A549 (cell line): ENCODE data around the gene SYK. TPM values are rescaled to one million over a fixed set of nuclear protein-coding genes. Genes with fewer than 3 reads are reported as not detected.
A peak's percentile ranks its signal among the peaks of the same experiment; 100 is the strongest.

Experiments used
- ATAC-seq, 2 experiments: fragments of 200-7000 bp in 1 of 2; fragments of >200 bp in 1 of 2; cut with Nextera tagmentation in 1 of 2; cut with Tn5 transposase in 1 of 2; 3 replicates each; pipeline versions ENCODE4 v1.8.0 to v1.9.1; 2018 to 2020; ENCODE audit warnings: mild to moderate bottlenecking in 1 of 2, moderate library complexity in 1 of 2
- CTCF ChIA-PET: fragments of 300-600 bp; sonication (Branson Sonifier 250); formaldehyde crosslinking; extraction: SDS; loops from one replicate; lab custom pipeline; 2021; ENCODE audit warnings: antibody characterized with exemption, inconsistent platforms; lab: Yijun Ruan, JAX
- POLR2A ChIA-PET: fragments of 350-600 bp; formaldehyde crosslinking; extraction: SDS; loops from one replicate; lab custom pipeline; 2021; ENCODE audit warnings: antibody characterized with exemption, inconsistent platforms; lab: Yijun Ruan, JAX
- DNase-seq, 2 experiments: peaks; one replicate each; pipeline versions ENCODE4 v3.0.0 to v3.0.0-alpha.2; 2011 to 2016; ENCODE audit warnings: low read depth in 1 of 2, low spot score in 1 of 2
- FAIRE-seq: peaks from 2 replicates; lab custom pipeline; 2011; peaks lifted over from hg19 to GRCh38; lab: Jason Lieb, UNC
- H3K27ac ChIP-seq, 2 experiments: fragments of >200 bp; sonication (Bioruptor Twin); formaldehyde crosslinking; 3 replicates each; pipeline ENCODE4 v1.5.1; 2016 to 2017
- H3K4me1 ChIP-seq: fragments of >200 bp; sonication (Bioruptor Twin); formaldehyde crosslinking; 3 replicates; pipeline ENCODE4 v1.6.1; 2016
- H3K4me2 ChIP-seq: fragments of >200 bp; sonication (Bioruptor Twin); formaldehyde crosslinking; 3 replicates; pipeline ENCODE4 v1.6.1; 2016
- H3K4me3 ChIP-seq: fragments of >200 bp; sonication (Bioruptor Twin); formaldehyde crosslinking; 3 replicates; pipeline ENCODE4 v1.5.1; 2016
- H3K9me3 ChIP-seq: fragments of >200 bp; sonication (Bioruptor Twin); formaldehyde crosslinking; 3 replicates; pipeline ENCODE4 v1.6.1; 2016
- BHLHE40 ChIP-seq: IDR thresholded peaks from 2 replicates; pipeline ENCODE4 v1.6.1; 2012; ENCODE audit warnings: low read depth, low read length, inconsistent platforms
- CBX2 ChIP-seq: fragments of 200-600 bp; sonication (generic); IDR thresholded peaks from 2 replicates; pipeline ENCODE4 v1.6.1; 2016; ENCODE audit warnings: low read depth, mild to moderate bottlenecking, borderline replicate concordance
- CBX8 ChIP-seq: fragments of 200-600 bp; sonication (generic); IDR thresholded peaks from 2 replicates; pipeline ENCODE4 v1.6.1; 2016
- EHF ChIP-seq: fragments of 250-450 bp; sonication (Bioruptor Pico); IDR thresholded peaks from 2 replicates; pipeline ENCODE4 v1.5.0; 2020; ENCODE audit warnings: mild to moderate bottlenecking
- ELK1 ChIP-seq: fragments of 150-350 bp; IDR thresholded peaks from 2 replicates; pipeline ENCODE4 v1.6.1; 2014; ENCODE audit warnings: low read depth, mild to moderate bottlenecking, low read length
- FOSB ChIP-seq: fragments of 250-450 bp; sonication (Bioruptor Pico); IDR thresholded peaks from 2 replicates; pipeline ENCODE4 v1.5.0; 2020; ENCODE audit warnings: mild to moderate bottlenecking, moderate library complexity
- FOSL2 ChIP-seq, 2 experiments: fragments of 450-650 bp in 1 of 2; fragments of >200 bp in 1 of 2; sonication (Bioruptor Twin) in 1 of 2; formaldehyde crosslinking; IDR thresholded peaks; 2 replicates each; pipeline versions ENCODE4 v1.5.0 to v1.6.1; 2016 to 2020; ENCODE audit warnings: mild to moderate bottlenecking in 1 of 2, moderate library complexity in 1 of 2
- HOXA7 ChIP-seq: fragments of 250-450 bp; sonication (Bioruptor Pico); IDR thresholded peaks from 2 replicates; pipeline ENCODE4 v1.5.0; 2020; ENCODE audit warnings: mild to moderate bottlenecking, moderate library complexity
- HOXB5 ChIP-seq: fragments of 250-450 bp; sonication (Bioruptor Pico); IDR thresholded peaks from 2 replicates; pipeline ENCODE4 v1.5.0; 2020; ENCODE audit warnings: mild to moderate bottlenecking, moderate library complexity
- JUNB ChIP-seq: fragments of >200 bp; sonication (Bioruptor Twin); formaldehyde crosslinking; IDR thresholded peaks from 2 replicates; pipeline ENCODE4 v1.6.1; 2016
- KDM1A ChIP-seq: fragments of 200-600 bp; sonication (generic); IDR thresholded peaks from 2 replicates; pipeline ENCODE4 v1.6.1; 2016; ENCODE audit warnings: low read depth, mild to moderate bottlenecking
- KDM5A ChIP-seq: fragments of 200-600 bp; sonication (generic); IDR thresholded peaks from 2 replicates; pipeline ENCODE4 v1.6.1; 2016; ENCODE audit warnings: antibody characterized with exemption, mild to moderate bottlenecking
- MAFK ChIP-seq: fragments of 450-650 bp; IDR thresholded peaks from 2 replicates; pipeline ENCODE4 v1.6.1; 2014; ENCODE audit not compliant: partially characterized antibody
- MYC ChIP-seq: IDR thresholded peaks from 2 replicates; pipeline ENCODE4 v1.6.1; 2012; ENCODE audit warnings: mild to moderate bottlenecking, inconsistent platforms, low read length, improper control_type of control experiment, borderline replicate concordance
- NFE2L2 ChIP-seq: fragments of 150-350 bp; conservative IDR thresholded peaks from 2 replicates; pipeline ENCODE4 v1.6.1; 2014; ENCODE audit warnings: low read length
- NPAS2 ChIP-seq: fragments of 250-450 bp; sonication (Bioruptor Pico); IDR thresholded peaks from 2 replicates; pipeline ENCODE4 v1.8.0; 2022; ENCODE audit warnings: mild to moderate bottlenecking, moderate library complexity, borderline replicate concordance
- NR3C1 ChIP-seq: fragments of >200 bp; sonication (Bioruptor Twin); formaldehyde crosslinking; IDR thresholded peaks from 3 replicates; pipeline ENCODE4 v1.6.1; 2017
- POLR2A ChIP-seq: IDR thresholded peaks from 2 replicates; pipeline ENCODE4 v1.6.1; 2012; ENCODE audit warnings: mild to moderate bottlenecking, low read length
- POLR2AphosphoS2 ChIP-seq: conservative IDR thresholded peaks from 2 replicates; pipeline ENCODE4 v1.6.1; 2012; ENCODE audit warnings: low read length, improper control_type of control experiment, inconsistent platforms
- RFX5 ChIP-seq: fragments of 450-650 bp; IDR thresholded peaks from 2 replicates; pipeline ENCODE4 v1.7.1; 2014; ENCODE audit warnings: antibody characterized with exemption, mild to moderate bottlenecking, moderate library complexity
- RNF2 ChIP-seq: fragments of 200-600 bp; sonication (generic); IDR thresholded peaks from 2 replicates; pipeline ENCODE4 v1.6.1; 2016; ENCODE audit warnings: low read depth, mild to moderate bottlenecking, antibody characterized with exemption, moderate library complexity, borderline replicate concordance
- SMC3 ChIP-seq: fragments of >200 bp; sonication (Bioruptor Twin); formaldehyde crosslinking; IDR thresholded peaks from 3 replicates; pipeline ENCODE4 v1.6.1; 2018; ENCODE audit warnings: inconsistent platforms
- ZFP36 ChIP-seq: fragments of 450-650 bp; IDR thresholded peaks from 2 replicates; pipeline ENCODE4 v1.6.1; 2014; ENCODE audit warnings: borderline replicate concordance; ENCODE audit not compliant: partially characterized antibody
- WGBS: methylation state at CpG from one replicate; pipeline ENCODE4 v1.1.6; 2017; ENCODE audit errors: missing lambda C conversion rate; 5-methylcytosine and 5-hydroxymethylcytosine counted together
- polyA plus RNA-seq, 4 experiments: library from polyadenylated mRNA; depleted of rRNA in 3 of 4; stranded (reverse); fragments of >200 nt; fragmentation: RNase III in 1 of 4; extraction: RNeasy Plus Mini Kit Qiagen cat#74134 plus additional on column Dnase treatment in 1 of 4; gene quantifications; 2 replicates in 3 of 4; 3 replicates in 1 of 4; pipeline ENCODE4 v1.2.3, GENCODE V29; 2011 to 2017
- TF ChIP-seq, protein P1 (sequence below): fragments of >200 bp; sonication (Bioruptor Twin); formaldehyde crosslinking; IDR thresholded peaks from 3 replicates; pipeline ENCODE4 v1.6.1; 2016
- TF ChIP-seq, protein P2 (sequence below): fragments of 200-600 bp; sonication (generic); IDR thresholded peaks from 2 replicates; pipeline ENCODE4 v1.6.1; 2016; ENCODE audit warnings: antibody characterized with exemption, mild to moderate bottlenecking, moderate library complexity
- TF ChIP-seq, protein P3 (sequence below): fragments of 250-450 bp; sonication (Bioruptor Pico); IDR thresholded peaks from 2 replicates; pipeline ENCODE4 v1.5.0; 2020; ENCODE audit warnings: low read depth, mild to moderate bottlenecking, moderate library complexity
- TF ChIP-seq, protein P4 (sequence below): fragments of 450-650 bp; IDR thresholded peaks from 2 replicates; pipeline ENCODE4 v1.6.1; 2014; ENCODE audit warnings: antibody characterized with exemption

SYK gene
- polyA plus RNA-seq, 2 of the 4 experiments (the other 2 are of a cell fraction): 0.01 to 0.03 TPM

DNA sequence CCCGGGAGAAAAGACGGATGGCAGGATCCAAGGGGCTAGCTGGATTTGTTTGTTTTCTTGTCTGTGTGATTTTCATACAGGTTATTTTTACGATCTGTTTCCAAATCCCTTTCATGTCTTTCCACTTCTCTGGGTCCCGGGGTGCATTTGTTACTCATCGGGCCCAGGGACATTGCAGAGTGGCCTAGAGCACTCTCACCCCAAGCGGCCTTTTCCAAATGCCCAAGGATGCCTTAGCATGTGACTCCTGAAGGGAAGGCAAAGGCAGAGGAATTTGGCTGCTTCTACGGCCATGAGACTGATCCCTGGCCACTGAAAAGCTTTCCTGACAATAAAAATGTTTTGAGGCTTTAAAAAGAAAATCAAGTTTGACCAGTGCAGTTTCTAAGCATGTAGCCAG, 94.2 kb downstream of the SYK start:
- no peak for FAIRE-seq
- no peak for ATAC-seq
- H3K4me3 ChIP-seq: no peak overlapping the region
- H3K9me3 ChIP-seq: no peaks in the 10 kb centered on the region
- H3K27ac ChIP-seq: no peak overlapping the region
- H3K4me1 ChIP-seq: no peaks in the 10 kb centered on the region
- DNase-seq: no peak
- 54% methylated on average over 7 of the region's 7 CpGs for WGBS
- H3K4me2 ChIP-seq: no peak overlapping the region
- CTCF ChIA-PET: interaction anchor here (0.6 to 2.3 kb wide), 7 partner anchors 86 to 882 kb away, joined by 3 to 8 read pairs (median 4); no protein-coding TSS in a partner anchor
- POLR2A ChIA-PET: no interaction called here
- TF ChIP-seq HOXA7: no peak
- TF ChIP-seq RNF2: no peak
- no peak for TF ChIP-seq JUNB
- no peak for TF ChIP-seq NR3C1
- no peak for TF ChIP-seq KDM1A
- no peak for TF ChIP-seq POLR2A
- no peak for TF ChIP-seq POLR2AphosphoS2
- no peak for TF ChIP-seq HOXB5 (CRISPR knock-in tag)
- TF ChIP-seq, protein P1, sequence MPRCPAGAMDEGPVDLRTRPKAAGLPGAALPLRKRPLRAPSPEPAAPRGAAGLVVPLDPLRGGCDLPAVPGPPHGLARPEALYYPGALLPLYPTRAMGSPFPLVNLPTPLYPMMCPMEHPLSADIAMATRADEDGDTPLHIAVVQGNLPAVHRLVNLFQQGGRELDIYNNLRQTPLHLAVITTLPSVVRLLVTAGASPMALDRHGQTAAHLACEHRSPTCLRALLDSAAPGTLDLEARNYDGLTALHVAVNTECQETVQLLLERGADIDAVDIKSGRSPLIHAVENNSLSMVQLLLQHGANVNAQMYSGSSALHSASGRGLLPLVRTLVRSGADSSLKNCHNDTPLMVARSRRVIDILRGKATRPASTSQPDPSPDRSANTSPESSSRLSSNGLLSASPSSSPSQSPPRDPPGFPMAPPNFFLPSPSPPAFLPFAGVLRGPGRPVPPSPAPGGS: no peak
- no peak for TF ChIP-seq NPAS2 (CRISPR knock-in tag)
- no peak for TF ChIP-seq CBX8
- TF ChIP-seq NFE2L2: no peak
- TF ChIP-seq, protein P2, sequence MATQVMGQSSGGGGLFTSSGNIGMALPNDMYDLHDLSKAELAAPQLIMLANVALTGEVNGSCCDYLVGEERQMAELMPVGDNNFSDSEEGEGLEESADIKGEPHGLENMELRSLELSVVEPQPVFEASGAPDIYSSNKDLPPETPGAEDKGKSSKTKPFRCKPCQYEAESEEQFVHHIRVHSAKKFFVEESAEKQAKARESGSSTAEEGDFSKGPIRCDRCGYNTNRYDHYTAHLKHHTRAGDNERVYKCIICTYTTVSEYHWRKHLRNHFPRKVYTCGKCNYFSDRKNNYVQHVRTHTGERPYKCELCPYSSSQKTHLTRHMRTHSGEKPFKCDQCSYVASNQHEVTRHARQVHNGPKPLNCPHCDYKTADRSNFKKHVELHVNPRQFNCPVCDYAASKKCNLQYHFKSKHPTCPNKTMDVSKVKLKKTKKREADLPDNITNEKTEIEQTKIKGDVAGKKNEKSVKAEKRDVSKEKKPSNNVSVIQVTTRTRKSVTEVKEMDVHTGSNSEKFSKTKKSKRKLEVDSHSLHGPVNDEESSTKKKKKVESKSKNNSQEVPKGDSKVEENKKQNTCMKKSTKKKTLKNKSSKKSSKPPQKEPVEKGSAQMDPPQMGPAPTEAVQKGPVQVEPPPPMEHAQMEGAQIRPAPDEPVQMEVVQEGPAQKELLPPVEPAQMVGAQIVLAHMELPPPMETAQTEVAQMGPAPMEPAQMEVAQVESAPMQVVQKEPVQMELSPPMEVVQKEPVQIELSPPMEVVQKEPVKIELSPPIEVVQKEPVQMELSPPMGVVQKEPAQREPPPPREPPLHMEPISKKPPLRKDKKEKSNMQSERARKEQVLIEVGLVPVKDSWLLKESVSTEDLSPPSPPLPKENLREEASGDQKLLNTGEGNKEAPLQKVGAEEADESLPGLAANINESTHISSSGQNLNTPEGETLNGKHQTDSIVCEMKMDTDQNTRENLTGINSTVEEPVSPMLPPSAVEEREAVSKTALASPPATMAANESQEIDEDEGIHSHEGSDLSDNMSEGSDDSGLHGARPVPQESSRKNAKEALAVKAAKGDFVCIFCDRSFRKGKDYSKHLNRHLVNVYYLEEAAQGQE: no peak
- TF ChIP-seq FOSB (CRISPR knock-in tag): no peak
- TF ChIP-seq BHLHE40: no peak
- no peak for TF ChIP-seq MAFK
- TF ChIP-seq CBX2: no peak

DNA sequence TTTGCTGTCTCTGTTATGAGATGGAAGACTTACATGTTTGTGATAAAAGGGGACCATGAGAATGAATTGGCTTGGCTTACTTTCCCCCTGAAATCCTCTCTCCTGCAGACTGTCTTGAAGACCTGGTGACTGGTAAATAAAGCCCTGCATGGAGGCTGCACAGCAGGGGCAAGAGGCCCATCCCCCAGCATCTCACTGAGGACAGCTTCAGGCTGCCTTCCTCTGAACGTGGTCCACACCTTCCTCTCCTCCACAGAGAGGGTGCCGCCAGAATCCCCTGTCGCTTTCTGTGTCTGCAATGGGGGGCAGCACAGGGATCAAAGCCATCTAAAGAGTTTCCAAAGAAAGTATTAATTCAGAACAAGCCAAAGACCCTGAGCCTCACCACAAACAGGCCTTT, 94.6 kb downstream of the SYK start:
- no peak for ATAC-seq
- H3K4me2 ChIP-seq: no peak overlapping the region
- POLR2A ChIA-PET: no interaction called here
- no peak for DNase-seq
- no peak for TF ChIP-seq ZFP36
- no peak for TF ChIP-seq CBX2
- TF ChIP-seq, all 56 proteins: peak for 0
- Histone ChIP-seq H3K27ac (no peak overlapping the region), H3K4me1 (no peaks in the 10 kb centered on the region), H3K4me3 (no peak overlapping the region), H3K9me3 (no peaks in the 10 kb centered on the region)
- 73% methylated on average over 3 of the region's 3 CpGs for WGBS
- CTCF ChIA-PET: interaction anchor here (0.6 to 2.3 kb wide), 6 partner anchors 10 to 882 kb away, joined by 3 to 8 read pairs (median 4); no protein-coding TSS in a partner anchor
- FAIRE-seq: no peak

DNA sequence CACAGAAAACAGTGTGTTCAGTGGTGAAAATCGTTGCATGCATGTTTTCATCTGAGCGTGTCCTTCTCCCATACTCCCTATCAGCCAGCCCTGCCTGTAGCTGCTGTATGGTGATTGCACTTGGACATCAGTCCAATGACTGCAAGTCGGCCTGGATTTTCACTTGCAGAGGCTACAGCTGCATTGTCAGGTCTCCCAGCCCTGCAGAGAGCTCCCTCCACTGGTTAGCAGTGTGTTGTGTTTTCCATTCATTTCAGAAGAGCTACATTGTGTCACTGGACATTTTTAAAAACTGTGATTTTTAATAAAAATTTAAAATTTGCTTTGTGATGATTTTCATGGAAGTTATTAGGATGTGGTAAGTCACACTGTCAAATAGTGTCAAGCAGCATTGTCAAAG, 96.6 kb downstream of the SYK start:
- POLR2A ChIA-PET: no interaction called here
- peak in 1 of 2 experiments; percentile 48; a peak in 2 of 6 replicates for ATAC-seq
- FAIRE-seq: no peak
- TF ChIP-seq FOSL2 (IDR thresholded peaks at IDR 0.05): no peak
- TF ChIP-seq FOSL2 (CRISPR knock-in tag; IDR thresholded peaks at IDR 0.05): no peak
- TF ChIP-seq ELK1: no peak
- TF ChIP-seq BHLHE40: no peak
- TF ChIP-seq NPAS2 (CRISPR knock-in tag): no peak
- TF ChIP-seq MYC: no peak
- no peak for TF ChIP-seq EHF (CRISPR knock-in tag)
- TF ChIP-seq, protein P3, sequence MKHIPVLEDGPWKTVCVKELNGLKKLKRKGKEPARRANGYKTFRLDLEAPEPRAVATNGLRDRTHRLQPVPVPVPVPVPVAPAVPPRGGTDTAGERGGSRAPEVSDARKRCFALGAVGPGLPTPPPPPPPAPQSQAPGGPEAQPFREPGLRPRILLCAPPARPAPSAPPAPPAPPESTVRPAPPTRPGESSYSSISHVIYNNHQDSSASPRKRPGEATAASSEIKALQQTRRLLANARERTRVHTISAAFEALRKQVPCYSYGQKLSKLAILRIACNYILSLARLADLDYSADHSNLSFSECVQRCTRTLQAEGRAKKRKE (CRISPR knock-in tag): no peak
- no peak for TF ChIP-seq SMC3
- TF ChIP-seq KDM5A: no peak
- TF ChIP-seq CBX2: no peak
- no peak for TF ChIP-seq RFX5
- TF ChIP-seq, protein P4, sequence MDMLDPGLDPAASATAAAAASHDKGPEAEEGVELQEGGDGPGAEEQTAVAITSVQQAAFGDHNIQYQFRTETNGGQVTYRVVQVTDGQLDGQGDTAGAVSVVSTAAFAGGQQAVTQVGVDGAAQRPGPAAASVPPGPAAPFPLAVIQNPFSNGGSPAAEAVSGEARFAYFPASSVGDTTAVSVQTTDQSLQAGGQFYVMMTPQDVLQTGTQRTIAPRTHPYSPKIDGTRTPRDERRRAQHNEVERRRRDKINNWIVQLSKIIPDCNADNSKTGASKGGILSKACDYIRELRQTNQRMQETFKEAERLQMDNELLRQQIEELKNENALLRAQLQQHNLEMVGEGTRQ: no peak

More for the DNA sequence above, 96.6 kb downstream of the SYK start:
- no peak overlapping the region for H3K4me3 ChIP-seq
- H3K4me2 ChIP-seq: no peak overlapping the region
- no peaks in the 10 kb centered on the region for H3K4me1 ChIP-seq
- CTCF ChIA-PET: interaction anchor here (0.6 to 1.9 kb wide), 6 partner anchors 9 to 1322 kb away, joined by 3 to 4 read pairs (median 3); no protein-coding TSS in a partner anchor
- WGBS: 46% methylated on average over 3 of the region's 3 CpGs
- DNase-seq: no peak
- H3K9me3 ChIP-seq: no peaks in the 10 kb centered on the region
- no peak overlapping the region for H3K27ac ChIP-seq
